LNCAP (cell line): ENCODE data around the gene SMPD1.

Experiments
- TF ChIP-seq, protein P1 (sequence below): fragments of 450-650 bp; IDR thresholded peaks from 2 replicates; pipeline ENCODE4 v1.5.1; 2017; ENCODE audit warnings: mild to moderate bottlenecking

SMPD1 gene

DNA sequence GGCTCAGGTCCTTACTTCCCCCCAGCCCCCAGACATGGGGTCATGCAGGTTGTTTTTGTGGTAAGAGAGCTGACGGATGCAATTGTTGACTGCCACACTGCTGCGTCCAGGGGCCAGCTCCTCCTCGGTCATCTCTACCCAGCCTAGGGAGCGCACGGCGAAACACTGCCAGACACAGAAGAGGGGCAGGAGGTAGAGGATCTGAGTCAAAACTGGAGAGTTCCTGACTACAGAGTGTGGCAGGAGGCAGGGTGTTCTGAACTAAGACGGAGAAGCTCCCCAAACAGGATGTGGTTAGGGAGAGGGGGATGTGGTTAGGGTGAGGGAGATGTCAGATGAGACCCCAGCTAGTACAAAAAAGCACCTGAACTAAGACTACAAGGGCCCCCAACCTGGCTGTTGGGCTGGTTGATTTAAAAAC, 12.3 kb downstream of the SMPD1 start:
- TF ChIP-seq, protein P1, sequence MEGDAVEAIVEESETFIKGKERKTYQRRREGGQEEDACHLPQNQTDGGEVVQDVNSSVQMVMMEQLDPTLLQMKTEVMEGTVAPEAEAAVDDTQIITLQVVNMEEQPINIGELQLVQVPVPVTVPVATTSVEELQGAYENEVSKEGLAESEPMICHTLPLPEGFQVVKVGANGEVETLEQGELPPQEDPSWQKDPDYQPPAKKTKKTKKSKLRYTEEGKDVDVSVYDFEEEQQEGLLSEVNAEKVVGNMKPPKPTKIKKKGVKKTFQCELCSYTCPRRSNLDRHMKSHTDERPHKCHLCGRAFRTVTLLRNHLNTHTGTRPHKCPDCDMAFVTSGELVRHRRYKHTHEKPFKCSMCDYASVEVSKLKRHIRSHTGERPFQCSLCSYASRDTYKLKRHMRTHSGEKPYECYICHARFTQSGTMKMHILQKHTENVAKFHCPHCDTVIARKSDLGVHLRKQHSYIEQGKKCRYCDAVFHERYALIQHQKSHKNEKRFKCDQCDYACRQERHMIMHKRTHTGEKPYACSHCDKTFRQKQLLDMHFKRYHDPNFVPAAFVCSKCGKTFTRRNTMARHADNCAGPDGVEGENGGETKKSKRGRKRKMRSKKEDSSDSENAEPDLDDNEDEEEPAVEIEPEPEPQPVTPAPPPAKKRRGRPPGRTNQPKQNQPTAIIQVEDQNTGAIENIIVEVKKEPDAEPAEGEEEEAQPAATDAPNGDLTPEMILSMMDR: no peak

- TF ChIP-seq, protein P1: no peak
Observed at GRCh38 chr11:6403539-6403938, 13.3 kb downstream of the SMPD1 start.

DNA sequence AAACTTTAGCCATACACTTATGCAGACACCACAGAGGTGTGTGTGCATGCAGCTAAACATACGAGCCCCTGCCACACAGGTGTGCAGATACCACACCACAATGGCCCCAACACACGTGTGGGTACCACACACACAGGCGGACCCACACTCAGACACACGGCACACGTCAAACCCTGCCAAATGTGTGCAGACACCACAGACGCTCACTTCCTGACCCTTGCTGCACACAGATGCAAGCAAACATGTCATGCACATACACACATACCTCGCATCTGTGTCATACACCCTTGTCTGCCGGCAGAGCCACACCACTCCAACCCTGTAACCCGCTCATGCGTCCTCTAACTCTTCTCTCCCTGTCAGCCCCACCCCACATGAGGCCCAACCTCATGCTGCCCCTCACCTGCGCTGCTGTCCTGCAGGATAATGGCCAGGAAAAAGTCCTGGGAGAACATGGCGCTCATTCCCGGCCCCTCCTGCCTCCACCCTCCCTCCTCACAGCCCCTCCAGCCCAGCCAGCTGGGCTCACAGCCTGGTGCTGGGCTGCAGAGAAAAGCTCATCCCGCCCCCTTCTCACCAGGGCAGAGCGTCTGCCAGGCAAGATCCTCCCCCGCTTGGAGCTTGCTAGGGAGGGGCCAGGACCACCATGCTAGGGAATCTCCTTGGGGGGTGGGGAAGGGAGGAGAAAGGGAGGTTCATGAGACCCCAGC, 14.2 kb downstream of the SMPD1 start:
- TF ChIP-seq, protein P1: no peak

- TF ChIP-seq, protein P1: no peak
Observed at GRCh38 chr11:6405052-6405667, 14.9 kb downstream of the SMPD1 start.

DNA sequence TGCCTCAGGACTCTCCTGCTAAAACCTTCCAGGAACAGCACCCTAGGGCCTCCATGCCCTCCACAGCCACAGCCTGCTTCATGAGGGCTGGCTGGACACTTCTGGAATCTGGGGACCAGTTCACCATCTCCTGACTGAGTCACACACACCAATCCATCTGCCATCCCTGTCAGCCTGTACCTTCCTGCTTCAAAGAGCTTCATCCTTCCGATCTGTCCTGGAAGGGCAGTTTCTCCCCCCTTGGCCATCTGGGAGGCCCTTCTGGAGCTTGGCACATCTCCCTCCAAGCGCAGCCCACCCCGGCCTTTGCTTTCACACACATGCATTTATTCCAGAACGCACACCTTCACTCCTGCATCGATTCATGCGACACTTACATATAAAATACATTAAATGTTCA, 15.6 kb downstream of the SMPD1 start:
- TF ChIP-seq, protein P1: no peak

DNA sequence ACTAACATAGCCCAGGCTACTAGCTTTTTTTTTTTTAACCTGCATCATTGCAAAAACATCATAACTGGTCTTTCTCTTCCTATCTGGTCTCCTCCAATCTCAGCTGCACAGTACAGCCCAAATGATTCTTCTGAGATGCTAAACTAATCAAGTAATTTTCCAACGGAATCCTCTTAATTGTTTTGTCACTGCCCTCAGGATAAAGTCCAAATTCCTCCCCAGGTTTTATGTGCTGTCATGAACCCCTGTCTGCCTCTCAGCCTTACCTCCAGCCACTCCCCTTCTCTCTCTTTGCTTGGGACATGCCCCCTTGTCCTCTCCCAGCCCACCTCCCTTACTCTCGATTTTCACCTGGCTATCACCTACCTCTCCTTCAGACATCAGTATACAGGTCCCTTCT, 16.1 kb downstream of the SMPD1 start:
- TF ChIP-seq, protein P1: no peak

DNA sequence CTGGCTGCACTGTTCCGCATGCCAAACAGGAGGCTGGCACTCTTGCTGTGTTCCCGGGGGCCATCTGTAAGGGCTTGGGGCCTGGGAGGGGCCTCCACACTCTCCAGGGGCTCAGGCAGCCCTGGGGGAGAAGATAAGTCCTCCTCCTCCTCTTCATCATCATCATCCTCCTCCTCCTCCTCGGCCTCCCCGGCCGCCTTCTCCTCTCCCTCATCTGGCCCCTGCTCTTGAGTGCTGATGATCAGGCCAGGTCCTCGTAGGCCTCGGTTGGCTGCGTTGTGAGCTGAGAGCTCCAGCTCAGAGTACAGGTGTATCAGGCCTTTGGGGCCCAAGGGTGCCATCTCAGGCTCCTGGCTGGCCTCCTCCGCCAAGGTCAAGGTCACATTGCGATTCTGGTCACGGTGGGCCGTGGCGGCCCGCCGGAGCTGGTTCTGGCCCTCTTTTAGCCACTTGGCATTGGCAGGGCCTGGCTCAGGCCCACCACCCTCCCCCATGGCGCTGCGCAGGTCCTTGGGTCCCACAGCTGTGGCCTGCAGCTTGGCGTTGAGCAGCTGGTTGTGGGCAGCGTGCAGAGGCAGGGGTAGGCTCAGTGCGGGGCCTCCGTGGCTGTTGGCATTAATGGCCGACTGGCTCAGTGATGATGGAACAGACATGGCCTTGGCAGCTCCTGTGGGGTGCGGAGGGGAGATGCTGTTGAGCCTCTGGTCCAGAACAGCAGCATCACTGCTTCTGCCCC, 20.6 kb downstream of the SMPD1 start:
- TF ChIP-seq, protein P1: no peak
